Tibial artery (tissue), 4 donors: ENCODE results near the gene DGKB.

Experiments used
- DNase-seq, 2 donors: peaks; one replicate each; pipeline ENCODE4 v3.0.0-alpha.2; 2019
- H3K27ac ChIP-seq, 2 donors: fragments of 200-600 bp; sonication (generic) in 1 of 2; 1 replicate in 1 of 2; 2 replicates in 1 of 2; pipeline ENCODE4 v1.5.1; 2018 to 2019; ENCODE audit warnings: mild to moderate bottlenecking in 1 of 2
- H3K27me3 ChIP-seq, 2 donors: fragments of 200-600 bp; sonication (generic) in 1 of 2; one replicate each; pipeline versions ENCODE4 v1.5.1 to v1.6.0; 2016 to 2019
- H3K36me3 ChIP-seq, 3 donors: fragments of 200-600 bp; sonication (generic) in 2 of 3; one replicate each; pipeline ENCODE4 v1.5.1; 2016 to 2019; ENCODE audit warnings: mild to moderate bottlenecking in 2 of 3
- H3K4me1 ChIP-seq, 4 donors: fragments of 200-600 bp; sonication (generic) in 2 of 4; 1 replicate in 3 of 4; 2 replicates in 1 of 4; pipeline ENCODE4 v1.5.1; 2016 to 2019
- H3K4me3 ChIP-seq, 2 donors: fragments of 200-600 bp; sonication (generic) in 1 of 2; 1 replicate in 1 of 2; 2 replicates in 1 of 2; pipeline ENCODE4 v1.5.1; 2018 to 2019; ENCODE audit warnings: mild to moderate bottlenecking in 2 of 2
- H3K9me3 ChIP-seq, 3 donors: fragments of 200-600 bp; sonication (generic) in 1 of 3; one replicate each; pipeline ENCODE4 v1.5.1; 2016 to 2019
- intact Hi-C: fragments of 100-400 bp; cut with DNase I; formaldehyde crosslinking; loops from one replicate; pipeline ENCODE4 v1.15.0; 2023; ENCODE audit warnings: low total_unique reads
- TF ChIP-seq, protein P1 (sequence below), 2 experiments: fragments of 200-600 bp in 1 of 2; fragments of 450-650 bp in 1 of 2; IDR thresholded peaks; one replicate each; pipeline ENCODE4 v1.5.1; 2017 to 2019; ENCODE audit warnings: antibody characterized with exemption in 2 of 2, mild to moderate bottlenecking in 1 of 2, moderate library complexity in 1 of 2

Gene DGKB

GRCh38 chr7:14407246-14408015 lies 495.1 kb downstream of the DGKB start:
- Histone ChIP-seq H3K36me3 (no peaks in the 10 kb centered on the region), H3K4me1 (no peaks in the 10 kb centered on the region), H3K27me3 (no peaks in the 10 kb centered on the region), H3K4me3 (no peak overlapping the region), H3K9me3 (no peaks in the 10 kb centered on the region), H3K27ac (no peak overlapping the region)
- TF ChIP-seq, protein P1, sequence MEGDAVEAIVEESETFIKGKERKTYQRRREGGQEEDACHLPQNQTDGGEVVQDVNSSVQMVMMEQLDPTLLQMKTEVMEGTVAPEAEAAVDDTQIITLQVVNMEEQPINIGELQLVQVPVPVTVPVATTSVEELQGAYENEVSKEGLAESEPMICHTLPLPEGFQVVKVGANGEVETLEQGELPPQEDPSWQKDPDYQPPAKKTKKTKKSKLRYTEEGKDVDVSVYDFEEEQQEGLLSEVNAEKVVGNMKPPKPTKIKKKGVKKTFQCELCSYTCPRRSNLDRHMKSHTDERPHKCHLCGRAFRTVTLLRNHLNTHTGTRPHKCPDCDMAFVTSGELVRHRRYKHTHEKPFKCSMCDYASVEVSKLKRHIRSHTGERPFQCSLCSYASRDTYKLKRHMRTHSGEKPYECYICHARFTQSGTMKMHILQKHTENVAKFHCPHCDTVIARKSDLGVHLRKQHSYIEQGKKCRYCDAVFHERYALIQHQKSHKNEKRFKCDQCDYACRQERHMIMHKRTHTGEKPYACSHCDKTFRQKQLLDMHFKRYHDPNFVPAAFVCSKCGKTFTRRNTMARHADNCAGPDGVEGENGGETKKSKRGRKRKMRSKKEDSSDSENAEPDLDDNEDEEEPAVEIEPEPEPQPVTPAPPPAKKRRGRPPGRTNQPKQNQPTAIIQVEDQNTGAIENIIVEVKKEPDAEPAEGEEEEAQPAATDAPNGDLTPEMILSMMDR (IDR thresholded peaks at IDR 0.05): no peak
- intact Hi-C loops: no loop called here
- DNase-seq: no peak

DNA sequence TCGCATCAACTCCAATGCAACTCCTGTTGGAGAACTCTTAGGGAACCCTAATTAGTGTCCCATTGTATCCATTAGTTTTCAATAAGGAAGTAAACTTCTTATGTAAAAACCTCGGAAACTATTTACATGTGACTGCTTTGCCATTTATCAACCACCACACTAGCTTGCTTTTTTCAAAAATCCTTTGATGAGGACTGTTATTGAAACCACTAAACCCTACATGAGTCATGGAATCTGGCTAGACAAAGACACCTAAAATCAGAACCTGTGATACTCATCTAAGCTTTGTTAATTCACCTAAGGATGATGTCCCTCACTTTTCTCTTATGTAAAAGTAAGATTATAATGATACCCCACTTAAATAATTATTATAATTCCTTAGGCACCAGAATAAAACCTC lies 499.0 kb downstream of the DGKB start:
- no peaks in the 10 kb centered on the region for H3K27me3 ChIP-seq
- H3K4me3 ChIP-seq: no peak overlapping the region
- no peak for DNase-seq
- H3K9me3 ChIP-seq: no peaks in the 10 kb centered on the region
- TF ChIP-seq, protein P1 (IDR thresholded peaks at IDR 0.05): no peak
- H3K4me1 ChIP-seq: no peaks in the 10 kb centered on the region
- intact Hi-C loops: no loop called here
- H3K27ac ChIP-seq: no peak overlapping the region
- no peaks in the 10 kb centered on the region for H3K36me3 ChIP-seq

GRCh38 chr7:14400271-14400670 lies 502.3 kb downstream of the DGKB start:
- no peaks in the 10 kb centered on the region for H3K36me3 ChIP-seq
- H3K27ac ChIP-seq: no peak overlapping the region
- no peaks in the 10 kb centered on the region for H3K9me3 ChIP-seq
- intact Hi-C loops: no loop called here
- TF ChIP-seq, protein P1 (IDR thresholded peaks at IDR 0.05): no peak
- H3K4me3 ChIP-seq: no peak overlapping the region
- DNase-seq: no peak
- no peaks in the 10 kb centered on the region for H3K27me3 ChIP-seq
- no peaks in the 10 kb centered on the region for H3K4me1 ChIP-seq

- intact Hi-C loops: no loop called here
- DNase-seq: no peak
These were observed 504.0 kb downstream of the DGKB start for GRCh38 chr7:14398526-14398925.

DNA sequence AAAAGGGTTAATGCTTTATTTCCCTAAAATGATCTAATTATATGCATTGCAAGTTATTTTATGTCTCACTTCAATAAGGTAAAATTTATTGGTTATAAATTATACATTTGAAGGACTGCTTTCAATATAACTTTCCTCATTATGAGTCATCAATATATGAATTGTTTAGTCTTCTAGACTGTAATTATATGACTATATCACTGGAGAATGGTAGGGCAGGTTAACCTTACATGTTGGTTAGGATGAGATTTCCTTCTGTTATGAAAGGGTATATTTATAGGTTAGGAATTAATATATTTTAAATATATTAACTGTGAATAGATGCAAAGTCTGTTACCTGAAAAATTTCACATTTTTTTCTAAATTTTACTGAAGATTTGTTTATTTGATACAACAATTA lies 506.7 kb downstream of the DGKB start:
- no peaks in the 10 kb centered on the region for H3K36me3 ChIP-seq
- DNase-seq: no peak
- H3K4me1 ChIP-seq: no peaks in the 10 kb centered on the region
- H3K27ac ChIP-seq: no peak overlapping the region
- TF ChIP-seq, protein P1 (IDR thresholded peaks at IDR 0.05): no peak
- H3K9me3 ChIP-seq: no peaks in the 10 kb centered on the region
- H3K27me3 ChIP-seq: no peaks in the 10 kb centered on the region
- H3K4me3 ChIP-seq: no peak overlapping the region
- intact Hi-C loops: no loop called here

More at GRCh38 chr7:14398526-14398925, 504.0 kb downstream of the DGKB start:
- Histone ChIP-seq H3K27ac (no peak overlapping the region), H3K4me1 (no peaks in the 10 kb centered on the region), H3K27me3 (no peaks in the 10 kb centered on the region), H3K4me3 (no peak overlapping the region), H3K36me3 (no peaks in the 10 kb centered on the region), H3K9me3 (no peaks in the 10 kb centered on the region)
- TF ChIP-seq, protein P1 (IDR thresholded peaks at IDR 0.05): no peak
